OCI-LY1 (cell line): Measurements from ENCODE around the gene ANTKMT.

ENCODE experiments used
- CTCF ChIP-seq: fragments of 200-600 bp; sonication (generic), shearing (Covaris generic); IDR thresholded peaks from 2 replicates; pipeline ENCODE4 v1.5.1; 2017; ENCODE audit warnings: mild to moderate bottlenecking, antibody characterized with exemption, low read length, moderate library complexity, mixed read lengths
- EZH2 ChIP-seq: fragments of 200-600 bp; sonication (generic), shearing (Covaris generic); IDR thresholded peaks from 2 replicates; pipeline ENCODE4 v1.8.0; 2017; ENCODE audit warnings: borderline replicate concordance, mixed run types, mild to moderate bottlenecking, antibody characterized with exemption, low read length, moderate library complexity, mixed read lengths

GRCh38 chr16:703406-703805 is 17.5 kb upstream of the ANTKMT start:
- no peak for TF ChIP-seq CTCF
- no peak for TF ChIP-seq EZH2
